GM18870 (cell line): ENCODE measurements around the gene COX19.

Experiments used
- ATAC-seq: cut with Tn5 transposase; IDR thresholded peaks from one replicate; pipeline ENCODE4 v1.9.1; 2021; ENCODE audit warnings: moderate library complexity; ENCODE audit not compliant: unreplicated experiment

COX19 gene

GRCh38 chr7:992709-993607 lies 17.6 kb upstream of the COX19 start:
- peak; percentile 53 for ATAC-seq

- ATAC-seq, result no peak
Observed at GRCh38 chr7:991729-992656, 16.6 kb upstream of the COX19 start.

- no peak for ATAC-seq
Observed at GRCh38 chr7:990933-991728, 15.8 kb upstream of the COX19 start.

GRCh38 chr7:990352-990932 lies 15.1 kb upstream of the COX19 start:
- ATAC-seq, result no peak

GRCh38 chr7:988963-989529 lies 13.7 kb upstream of the COX19 start:
- ATAC-seq, result no peak

GRCh38 chr7:988426-988911 lies 13.1 kb upstream of the COX19 start:
- ATAC-seq, result no peak

- ATAC-seq, result no peak
Observed at GRCh38 chr7:987909-988308, 12.6 kb upstream of the COX19 start.

GRCh38 chr7:986766-987751 lies 11.7 kb upstream of the COX19 start:
- ATAC-seq, result no peak

- no peak for ATAC-seq
Observed at GRCh38 chr7:985915-986741, 10.8 kb upstream of the COX19 start.

- no peak for ATAC-seq
Observed at GRCh38 chr7:985127-985416, 9.7 kb upstream of the COX19 start.

- ATAC-seq, result no peak
Observed at GRCh38 chr7:984361-985126, 9.2 kb upstream of the COX19 start.

- no peak for ATAC-seq
Observed at GRCh38 chr7:983616-984071, 8.3 kb upstream of the COX19 start.

GRCh38 chr7:983004-983615 lies 7.8 kb upstream of the COX19 start, which contains the start of gene CYP2W1:
CYP2W1 (plus strand) TSS chr7:983181; CDS start chr7:983212, 31 bp downstream.
- no peak for ATAC-seq

GRCh38 chr7:982511-983003 lies 7.2 kb upstream of the COX19 start:
- ATAC-seq, result no peak

GRCh38 chr7:981793-982510 lies 6.6 kb upstream of the COX19 start:
- ATAC-seq, result no peak
